GM10266 (cell line): ENCODE results near the gene EWSR1.

Experiments used
- DNase-seq: peaks from one replicate; pipeline ENCODE4 v3.0.0; 2012; ENCODE audit errors: extremely low spot score
- TF ChIP-seq, protein P1 (sequence below): IDR thresholded peaks from 2 replicates; pipeline ENCODE4 v1.5.1; 2012; ENCODE audit warnings: mild to moderate bottlenecking, low read depth; ENCODE audit not compliant: control insufficient read depth, insufficient read depth; ENCODE audit errors: missing control alignments

EWSR1 gene

DNA sequence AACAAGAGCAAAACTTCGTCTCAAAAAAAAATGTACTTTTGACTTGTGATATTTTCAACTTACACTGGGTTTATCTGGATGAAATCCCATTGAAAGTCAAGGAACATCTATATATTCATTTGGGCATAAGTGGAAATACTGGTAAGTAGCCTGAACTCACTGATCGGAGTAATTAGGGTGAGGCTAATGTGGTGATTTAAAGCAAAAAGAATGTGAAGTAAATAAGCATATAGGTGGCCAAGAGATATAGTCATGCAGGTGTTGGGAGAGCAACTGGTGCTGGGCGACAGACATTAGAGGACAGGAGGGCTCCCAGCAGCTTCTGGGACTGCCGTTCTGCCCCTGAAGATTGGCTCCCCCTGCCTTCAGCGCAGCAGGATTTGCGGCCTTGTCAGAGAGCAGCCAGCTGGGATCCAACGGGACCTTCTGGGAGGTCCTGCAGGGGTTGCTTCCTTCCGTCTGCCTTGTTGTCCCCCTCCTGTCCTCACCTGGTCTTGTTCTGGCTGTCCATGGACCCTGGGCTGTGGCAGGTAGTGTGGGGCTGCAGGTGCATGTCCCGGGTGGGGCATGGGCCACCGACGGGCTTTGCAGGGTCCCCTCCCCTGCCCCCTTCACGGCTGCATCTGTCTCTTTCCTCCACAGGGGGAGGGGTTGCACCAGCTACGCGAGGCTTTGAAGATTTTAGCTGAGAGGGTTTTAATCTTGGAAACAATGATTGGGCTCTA lies 14.3 kb upstream of the EWSR1 start:
- no peak for DNase-seq
- TF ChIP-seq, protein P1, sequence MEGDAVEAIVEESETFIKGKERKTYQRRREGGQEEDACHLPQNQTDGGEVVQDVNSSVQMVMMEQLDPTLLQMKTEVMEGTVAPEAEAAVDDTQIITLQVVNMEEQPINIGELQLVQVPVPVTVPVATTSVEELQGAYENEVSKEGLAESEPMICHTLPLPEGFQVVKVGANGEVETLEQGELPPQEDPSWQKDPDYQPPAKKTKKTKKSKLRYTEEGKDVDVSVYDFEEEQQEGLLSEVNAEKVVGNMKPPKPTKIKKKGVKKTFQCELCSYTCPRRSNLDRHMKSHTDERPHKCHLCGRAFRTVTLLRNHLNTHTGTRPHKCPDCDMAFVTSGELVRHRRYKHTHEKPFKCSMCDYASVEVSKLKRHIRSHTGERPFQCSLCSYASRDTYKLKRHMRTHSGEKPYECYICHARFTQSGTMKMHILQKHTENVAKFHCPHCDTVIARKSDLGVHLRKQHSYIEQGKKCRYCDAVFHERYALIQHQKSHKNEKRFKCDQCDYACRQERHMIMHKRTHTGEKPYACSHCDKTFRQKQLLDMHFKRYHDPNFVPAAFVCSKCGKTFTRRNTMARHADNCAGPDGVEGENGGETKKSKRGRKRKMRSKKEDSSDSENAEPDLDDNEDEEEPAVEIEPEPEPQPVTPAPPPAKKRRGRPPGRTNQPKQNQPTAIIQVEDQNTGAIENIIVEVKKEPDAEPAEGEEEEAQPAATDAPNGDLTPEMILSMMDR, result no peak

DNA sequence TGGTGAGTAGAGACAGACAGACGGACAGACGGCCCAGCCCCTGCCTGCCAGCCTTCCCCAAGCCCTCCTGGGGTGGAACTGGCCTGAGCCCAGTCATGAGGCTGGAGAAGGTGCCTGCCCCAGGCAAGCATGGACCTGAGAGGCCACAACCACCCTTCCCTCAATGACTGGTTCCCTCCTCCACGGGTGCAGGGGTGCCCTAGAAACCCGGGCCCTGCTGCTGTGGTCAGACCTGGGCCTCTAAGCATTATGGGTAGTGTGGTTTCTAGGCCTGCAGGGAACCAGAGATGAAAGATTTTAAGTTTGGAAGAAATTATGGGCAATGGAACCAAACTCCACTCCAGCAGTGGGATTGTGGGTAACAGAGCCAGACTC lies 13.8 kb upstream of the EWSR1 start:
- TF ChIP-seq, protein P1, result no peak
- no peak for DNase-seq

DNA sequence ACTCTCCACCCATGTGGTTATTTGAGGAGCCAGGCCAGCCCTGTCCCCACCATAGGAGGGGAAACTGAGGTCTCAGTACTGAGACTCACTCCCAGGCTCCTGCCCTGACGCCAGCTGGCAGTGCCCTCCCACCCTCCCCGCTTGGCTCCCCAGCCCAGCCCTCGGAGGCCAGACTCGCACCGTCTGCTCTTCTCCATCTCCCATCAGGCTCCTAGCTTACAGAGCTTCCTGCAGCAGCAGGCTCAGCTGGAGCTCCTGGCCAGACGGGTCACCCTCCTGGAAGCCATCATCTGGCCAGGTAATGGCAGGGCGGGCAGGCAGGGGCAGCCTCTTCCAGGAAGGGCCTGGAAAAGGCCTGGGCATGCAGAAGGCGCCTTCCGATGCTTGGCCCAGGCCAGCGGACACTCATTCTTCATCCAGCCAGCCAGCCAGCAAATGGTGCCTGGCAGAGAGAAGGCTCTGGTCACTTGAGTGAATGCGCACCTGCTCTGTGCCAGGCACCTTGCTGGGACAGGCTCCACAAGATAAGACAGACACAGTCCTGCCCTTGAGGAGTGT lies 12.9 kb upstream of the EWSR1 start:
- TF ChIP-seq, protein P1, result no peak
- DNase-seq, result no peak

DNA sequence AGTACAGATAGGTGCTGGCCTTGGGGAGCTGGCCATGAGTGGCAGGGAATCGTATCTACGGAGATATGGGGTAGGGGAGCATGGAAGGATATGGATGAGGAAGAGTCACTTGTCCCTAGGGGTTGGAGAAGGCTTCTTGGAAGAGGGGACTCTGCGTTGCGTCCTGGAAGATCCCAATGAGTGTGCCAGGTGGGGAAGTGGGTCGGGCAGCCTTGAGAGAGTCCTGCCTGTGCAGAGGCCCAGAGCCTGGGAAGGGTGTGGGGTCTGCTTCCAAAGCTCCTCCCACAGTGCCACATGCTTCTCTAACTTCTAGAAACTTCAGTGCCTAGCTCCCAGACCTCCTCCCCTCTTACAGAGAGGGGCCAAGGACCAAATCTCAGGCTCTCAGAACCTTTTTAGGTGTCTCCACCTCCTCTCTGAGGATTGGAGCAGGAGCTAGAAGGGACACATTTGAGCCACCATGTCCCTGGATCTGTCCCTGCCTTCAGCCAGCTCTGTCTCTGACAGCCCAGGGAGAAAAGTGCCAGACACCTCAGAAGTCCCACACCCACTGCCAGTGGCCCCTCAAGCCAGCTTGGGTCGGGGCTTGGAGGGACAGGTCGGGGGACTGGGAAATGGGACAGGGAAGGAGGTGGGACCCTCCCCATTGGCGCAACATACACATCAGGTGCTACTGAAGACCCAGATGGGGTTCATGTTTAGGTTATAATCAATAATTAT lies 11.3 kb upstream of the EWSR1 start:
- TF ChIP-seq, protein P1, result no peak
- DNase-seq, result peak; percentile 9

DNA sequence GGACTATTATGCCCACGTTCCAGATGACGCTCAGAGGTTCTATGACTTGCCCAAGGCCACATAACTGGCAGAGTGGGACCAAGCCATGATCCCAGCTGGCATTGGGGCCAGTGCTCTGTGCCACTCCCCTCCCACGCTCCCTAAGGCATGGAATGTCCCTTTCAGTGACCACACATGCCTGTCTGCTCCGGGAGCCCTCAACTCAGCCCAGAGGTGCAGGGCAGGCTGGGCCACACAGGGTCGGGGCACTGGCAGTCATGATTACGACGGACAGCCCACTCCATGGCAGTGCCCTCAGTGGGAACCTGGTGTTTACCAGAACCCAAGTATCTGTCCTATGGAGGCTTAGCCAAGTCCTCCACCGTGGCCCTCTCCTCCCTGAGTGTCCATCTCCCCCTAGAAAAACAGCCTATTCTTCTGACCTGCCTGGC lies 10.3 kb upstream of the EWSR1 start:
- DNase-seq, result peak; percentile 8
- TF ChIP-seq, protein P1, result no peak

DNA sequence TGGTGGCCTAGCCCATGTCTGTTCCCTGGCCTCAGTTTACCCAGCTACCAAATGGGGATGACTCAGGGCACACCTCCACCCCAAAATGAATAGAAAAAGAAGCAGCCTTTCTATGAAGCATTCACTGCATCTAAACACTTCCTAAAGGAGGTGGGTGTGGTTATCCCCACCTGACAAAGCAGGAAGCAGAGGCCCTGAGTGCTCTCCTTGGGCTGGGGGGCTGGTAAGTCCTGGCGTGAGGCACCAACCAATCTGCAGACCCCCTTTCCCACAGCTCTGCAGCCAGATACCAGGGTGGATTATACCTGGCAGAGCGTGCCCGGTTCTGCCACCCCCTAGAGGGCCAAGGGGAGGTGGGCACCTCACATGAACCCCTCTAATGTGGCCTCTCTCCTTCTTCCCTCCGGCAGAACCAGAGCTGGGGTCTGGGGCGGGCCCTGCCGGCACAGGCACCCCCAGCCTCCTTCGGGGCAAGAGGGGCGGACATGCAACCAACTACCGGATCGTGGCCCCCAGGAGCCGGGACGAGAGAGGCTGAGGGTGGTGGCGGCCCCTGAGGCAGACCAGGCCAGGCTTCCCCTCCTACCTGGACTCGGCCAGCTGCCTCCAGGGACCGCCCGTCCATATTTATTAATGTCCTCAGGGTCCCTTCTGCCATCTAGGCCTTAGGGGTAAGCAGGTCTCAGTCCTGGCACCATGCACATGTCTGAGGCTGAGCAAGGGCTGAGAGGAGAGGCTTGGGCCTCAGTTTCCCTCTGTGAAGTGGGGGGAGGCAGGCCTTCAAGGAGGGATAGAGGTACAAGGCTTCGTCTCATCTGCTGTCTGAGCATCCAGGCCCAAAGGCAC lies 9.4 kb upstream of the EWSR1 start:
- DNase-seq, result peak; percentile 13
- TF ChIP-seq, protein P1, result no peak
